Esophagus squamous epithelium (tissue), 4 donors: ENCODE results near the gene CCDC154.

Experiments
- POLR2A ChIP-seq, 4 donors: fragments of 450-650 bp; IDR thresholded peaks; one replicate each; pipeline ENCODE4 v1.6.1; 2017; ENCODE audit warnings: antibody characterized with exemption in 4 of 4, mild to moderate bottlenecking in 4 of 4, moderate library complexity in 3 of 4
- TF ChIP-seq, protein P1 (sequence below), 6 experiments: fragments of 450-650 bp in 4 of 6; fragments of 200-600 bp in 2 of 6; sonication (generic) in 2 of 6; IDR thresholded peaks; one replicate each; pipeline ENCODE4 v1.5.1; 2016 to 2019; ENCODE audit warnings: antibody characterized with exemption in 6 of 6, mild to moderate bottlenecking in 4 of 6, moderate library complexity in 4 of 6

DNA sequence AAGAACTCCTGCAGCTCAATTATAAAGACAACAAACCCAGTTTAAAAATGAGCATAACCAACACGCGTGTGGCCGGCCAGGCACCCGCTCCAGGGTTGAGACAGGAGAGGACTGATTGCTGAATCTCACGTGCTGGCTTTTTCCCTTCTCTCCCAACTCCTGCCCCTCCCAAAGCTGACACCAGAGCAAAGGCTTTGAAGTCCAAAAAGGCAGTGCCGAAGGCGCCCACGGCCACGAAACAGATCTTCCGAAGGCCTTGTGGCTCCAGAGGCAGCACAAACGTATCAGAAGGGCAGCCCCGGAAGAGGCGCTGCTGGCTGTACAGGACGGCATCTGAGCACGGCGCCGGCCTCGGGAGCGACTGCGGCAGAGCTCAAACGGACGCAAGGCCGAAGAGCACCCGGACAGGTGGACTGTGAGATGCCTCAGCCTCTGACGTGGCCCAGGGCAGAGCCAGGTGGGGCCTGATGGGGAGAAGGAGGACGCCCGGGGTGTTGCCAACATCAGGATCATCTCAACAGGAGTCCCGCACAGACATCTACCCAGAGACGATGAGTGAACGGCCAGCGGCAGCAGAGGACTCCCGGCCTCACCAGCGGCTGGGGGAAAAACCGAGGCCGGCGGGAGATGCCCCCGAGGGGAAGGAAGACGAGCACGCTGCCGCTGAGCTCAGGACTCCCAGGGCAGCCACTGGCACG is 20.0 kb upstream of the CCDC154 start:
- TF ChIP-seq, protein P1, sequence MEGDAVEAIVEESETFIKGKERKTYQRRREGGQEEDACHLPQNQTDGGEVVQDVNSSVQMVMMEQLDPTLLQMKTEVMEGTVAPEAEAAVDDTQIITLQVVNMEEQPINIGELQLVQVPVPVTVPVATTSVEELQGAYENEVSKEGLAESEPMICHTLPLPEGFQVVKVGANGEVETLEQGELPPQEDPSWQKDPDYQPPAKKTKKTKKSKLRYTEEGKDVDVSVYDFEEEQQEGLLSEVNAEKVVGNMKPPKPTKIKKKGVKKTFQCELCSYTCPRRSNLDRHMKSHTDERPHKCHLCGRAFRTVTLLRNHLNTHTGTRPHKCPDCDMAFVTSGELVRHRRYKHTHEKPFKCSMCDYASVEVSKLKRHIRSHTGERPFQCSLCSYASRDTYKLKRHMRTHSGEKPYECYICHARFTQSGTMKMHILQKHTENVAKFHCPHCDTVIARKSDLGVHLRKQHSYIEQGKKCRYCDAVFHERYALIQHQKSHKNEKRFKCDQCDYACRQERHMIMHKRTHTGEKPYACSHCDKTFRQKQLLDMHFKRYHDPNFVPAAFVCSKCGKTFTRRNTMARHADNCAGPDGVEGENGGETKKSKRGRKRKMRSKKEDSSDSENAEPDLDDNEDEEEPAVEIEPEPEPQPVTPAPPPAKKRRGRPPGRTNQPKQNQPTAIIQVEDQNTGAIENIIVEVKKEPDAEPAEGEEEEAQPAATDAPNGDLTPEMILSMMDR (IDR thresholded peaks at IDR 0.05): no peak
- TF ChIP-seq POLR2A (IDR thresholded peaks at IDR 0.05): no peak
